Epithelial cell of proximal tubule (primary cell): ENCODE measurements around the gene GRN. TPM values are rescaled to one million over a fixed set of nuclear protein-coding genes. Genes with fewer than 3 reads are reported as not detected.

Source experiments
- DNase-seq: peaks from one replicate; pipeline ENCODE4 v3.0.0-alpha.2; 2011; ENCODE audit warnings: low read depth
- H3K4me3 ChIP-seq: 2 replicates; pipeline ENCODE4 v1.5.1; 2011; ENCODE audit warnings: low read depth, mild to moderate bottlenecking, low read length
- total RNA-seq: library from RNA; depleted of rRNA; stranded (reverse); fragments of >200 nt; gene quantifications from 2 replicates; pipeline ENCODE4 v1.2.3, GENCODE V29; 2015
- TF ChIP-seq, protein P1 (sequence below): conservative IDR thresholded peaks from 2 replicates; pipeline ENCODE4 v1.5.1; 2012; ENCODE audit warnings: low read depth, mild to moderate bottlenecking, low read length

The GRN gene
- 195 and 567 TPM in 2 replicates for total RNA-seq

DNA sequence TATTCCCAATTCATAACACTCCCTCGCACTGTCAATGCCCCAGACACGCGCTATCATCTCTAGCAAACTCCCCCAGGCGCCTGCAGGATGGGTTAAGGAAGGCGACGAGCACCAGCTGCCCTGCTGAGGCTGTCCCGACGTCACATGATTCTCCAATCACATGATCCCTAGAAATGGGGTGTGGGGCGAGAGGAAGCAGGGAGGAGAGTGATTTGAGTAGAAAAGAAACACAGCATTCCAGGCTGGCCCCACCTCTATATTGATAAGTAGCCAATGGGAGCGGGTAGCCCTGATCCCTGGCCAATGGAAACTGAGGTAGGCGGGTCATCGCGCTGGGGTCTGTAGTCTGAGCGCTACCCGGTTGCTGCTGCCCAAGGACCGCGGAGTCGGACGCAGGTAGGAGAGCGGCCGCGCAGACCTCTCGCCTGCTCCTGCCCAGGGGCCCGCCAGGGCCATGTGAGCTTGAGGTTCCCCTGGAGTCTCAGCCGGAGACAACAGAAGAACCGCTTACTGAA, at the start of gene GRN:
TSS of gene GRN (plus strand) at position 364 of the 515 bp plus-strand sequence. CDS start 3,863 bp downstream, outside the sequence.
- DNase-seq, result peak; percentile 96
- TF ChIP-seq, protein P1, sequence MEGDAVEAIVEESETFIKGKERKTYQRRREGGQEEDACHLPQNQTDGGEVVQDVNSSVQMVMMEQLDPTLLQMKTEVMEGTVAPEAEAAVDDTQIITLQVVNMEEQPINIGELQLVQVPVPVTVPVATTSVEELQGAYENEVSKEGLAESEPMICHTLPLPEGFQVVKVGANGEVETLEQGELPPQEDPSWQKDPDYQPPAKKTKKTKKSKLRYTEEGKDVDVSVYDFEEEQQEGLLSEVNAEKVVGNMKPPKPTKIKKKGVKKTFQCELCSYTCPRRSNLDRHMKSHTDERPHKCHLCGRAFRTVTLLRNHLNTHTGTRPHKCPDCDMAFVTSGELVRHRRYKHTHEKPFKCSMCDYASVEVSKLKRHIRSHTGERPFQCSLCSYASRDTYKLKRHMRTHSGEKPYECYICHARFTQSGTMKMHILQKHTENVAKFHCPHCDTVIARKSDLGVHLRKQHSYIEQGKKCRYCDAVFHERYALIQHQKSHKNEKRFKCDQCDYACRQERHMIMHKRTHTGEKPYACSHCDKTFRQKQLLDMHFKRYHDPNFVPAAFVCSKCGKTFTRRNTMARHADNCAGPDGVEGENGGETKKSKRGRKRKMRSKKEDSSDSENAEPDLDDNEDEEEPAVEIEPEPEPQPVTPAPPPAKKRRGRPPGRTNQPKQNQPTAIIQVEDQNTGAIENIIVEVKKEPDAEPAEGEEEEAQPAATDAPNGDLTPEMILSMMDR, result no peak
- peak within 1 kb of the TSS; percentile 100 for H3K4me3 ChIP-seq

DNA sequence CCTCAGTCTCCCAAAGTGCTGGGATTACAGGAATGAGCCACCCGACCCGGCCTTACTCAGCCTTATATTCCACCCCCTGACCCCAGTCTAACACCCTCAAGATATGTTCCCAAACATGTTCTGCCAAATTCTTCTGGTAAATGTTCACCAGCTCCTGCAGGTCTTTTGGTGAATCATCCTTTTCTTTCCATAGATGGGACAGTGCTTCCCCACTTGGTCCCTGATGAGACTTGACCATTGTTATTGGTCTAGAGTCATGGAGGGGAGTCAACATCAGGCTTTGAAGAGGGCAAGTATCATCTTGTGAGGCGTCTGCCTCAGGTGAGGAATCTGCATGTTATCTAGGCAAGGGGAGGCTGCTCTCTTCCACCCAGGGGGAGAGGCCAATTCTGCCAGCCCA, 47.1 kb upstream of the GRN start:
- TF ChIP-seq, protein P1, result no peak
- no peak for DNase-seq
- H3K4me3 ChIP-seq, result no peak overlapping the region

DNA sequence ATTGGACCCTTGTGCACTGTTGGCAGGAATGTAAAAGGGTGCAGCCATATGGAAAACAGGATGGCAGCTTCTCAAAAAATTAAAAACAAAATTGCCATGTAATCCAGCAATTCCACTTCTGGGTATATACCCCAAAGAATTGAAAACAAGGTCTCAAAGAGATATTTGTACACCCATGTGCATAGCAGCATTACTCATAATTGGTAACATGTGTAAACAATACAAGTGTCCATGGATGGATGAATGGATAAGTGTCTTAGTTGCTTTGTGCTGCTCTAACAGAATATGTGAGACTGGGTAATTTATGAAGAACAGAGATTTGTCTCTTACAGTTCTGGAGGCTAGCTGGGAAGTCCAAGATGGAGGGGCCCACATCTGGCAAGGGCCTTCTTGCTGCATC, 40.5 kb upstream of the GRN start:
- TF ChIP-seq, protein P1, result no peak
- no peak for DNase-seq
- H3K4me3 ChIP-seq, result no peak overlapping the region

DNA sequence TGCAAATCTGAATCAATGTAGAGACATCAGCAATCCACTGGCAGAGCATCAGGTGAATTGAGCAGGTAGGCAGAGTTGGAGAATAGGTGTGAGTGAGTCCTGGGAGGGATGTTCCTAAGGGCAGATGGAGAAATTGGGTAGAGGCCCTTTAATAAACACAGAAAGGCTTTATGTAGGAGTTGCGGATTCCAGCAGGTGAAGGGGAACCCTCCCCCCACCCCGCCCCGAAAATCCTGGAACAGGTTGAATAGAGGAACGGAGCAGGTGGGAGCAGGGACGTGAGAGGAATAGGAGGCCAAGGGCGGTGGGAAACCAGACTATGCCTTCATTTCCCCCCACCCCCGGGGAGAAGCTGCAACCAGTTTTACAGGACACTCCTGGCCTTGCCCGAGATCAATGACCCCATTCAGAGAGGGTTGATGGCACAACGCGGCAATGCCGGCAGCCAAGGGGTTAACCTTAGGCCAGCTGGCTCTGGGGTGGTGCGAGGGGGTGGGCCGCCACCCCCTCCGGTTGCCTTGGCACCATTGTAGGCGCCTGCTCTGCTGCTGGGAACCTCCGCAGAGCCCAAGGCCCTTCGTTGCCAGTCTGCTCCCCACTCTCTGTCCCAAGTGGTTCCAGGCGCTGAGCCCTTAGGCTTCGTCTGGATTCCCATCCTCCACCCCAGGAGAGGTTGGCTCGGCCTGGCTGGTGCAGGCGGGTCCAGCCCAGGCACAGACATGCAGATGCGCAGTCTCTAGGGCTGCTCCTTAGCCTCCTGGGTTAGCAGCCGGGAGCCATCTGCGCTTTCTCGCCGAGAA, 37.5 kb upstream of the GRN start:
- peak overlapping the region; percentile 37 for H3K4me3 ChIP-seq
- DNase-seq, result no peak
- TF ChIP-seq, protein P1, result no peak

DNA sequence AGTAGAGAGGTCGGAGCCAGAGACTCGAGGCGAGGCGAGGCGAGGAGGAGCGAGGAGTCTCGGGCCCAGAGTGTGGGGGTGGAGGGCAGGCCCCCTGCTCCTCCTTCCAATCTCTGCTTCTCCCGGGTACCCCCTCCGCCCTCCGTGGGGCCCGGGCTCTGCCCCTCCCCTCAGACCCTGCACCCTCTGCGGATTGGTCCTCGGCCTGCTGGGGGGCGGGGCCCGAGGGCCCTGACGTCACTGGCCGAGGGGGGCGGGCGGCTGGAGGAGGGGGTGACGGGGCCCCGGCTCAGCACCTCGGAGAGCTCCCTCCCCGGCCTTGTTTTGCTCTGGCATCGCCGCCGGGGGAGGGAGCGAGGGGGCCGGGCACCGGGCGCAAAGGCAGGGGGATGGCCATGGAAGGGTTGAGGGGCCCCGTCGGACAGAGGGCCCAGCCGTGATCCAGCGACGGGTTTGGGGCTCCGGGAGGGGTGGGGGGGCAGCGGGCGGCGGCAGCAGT, 36.7 kb upstream of the GRN start, which contains the start of gene RUNDC3A:
TSS of gene RUNDC3A (plus strand) at position 282 of the 499 bp plus-strand sequence. CDS start 232 bp downstream, outside the sequence.
- TF ChIP-seq, protein P1, result no peak
- DNase-seq, result no peak
- peak within 1 kb of the TSS; percentile 57 for H3K4me3 ChIP-seq

DNA sequence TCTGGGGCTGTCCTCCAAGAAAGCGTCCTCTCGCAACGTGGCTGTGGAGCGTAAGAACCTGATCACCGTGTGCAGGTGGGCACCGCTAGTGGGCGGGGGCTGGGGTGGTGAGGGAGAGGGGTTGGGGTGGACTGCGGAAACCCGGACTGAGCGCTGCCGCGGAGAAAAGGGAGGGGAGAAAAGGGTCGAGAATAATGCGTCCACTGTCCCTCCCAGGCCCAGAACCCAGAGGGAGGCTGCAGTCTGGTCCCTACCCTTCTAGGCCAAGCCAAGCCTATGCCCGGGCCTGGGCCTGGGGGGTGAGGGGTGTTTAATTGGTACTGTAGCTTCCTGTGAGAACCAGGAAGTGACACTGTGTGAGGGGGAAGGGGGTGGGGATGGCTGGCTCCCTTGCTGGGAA, 36.2 kb upstream of the GRN start:
- TF ChIP-seq, protein P1, result no peak
- peak overlapping the region; percentile 57 for H3K4me3 ChIP-seq
- no peak for DNase-seq

DNA sequence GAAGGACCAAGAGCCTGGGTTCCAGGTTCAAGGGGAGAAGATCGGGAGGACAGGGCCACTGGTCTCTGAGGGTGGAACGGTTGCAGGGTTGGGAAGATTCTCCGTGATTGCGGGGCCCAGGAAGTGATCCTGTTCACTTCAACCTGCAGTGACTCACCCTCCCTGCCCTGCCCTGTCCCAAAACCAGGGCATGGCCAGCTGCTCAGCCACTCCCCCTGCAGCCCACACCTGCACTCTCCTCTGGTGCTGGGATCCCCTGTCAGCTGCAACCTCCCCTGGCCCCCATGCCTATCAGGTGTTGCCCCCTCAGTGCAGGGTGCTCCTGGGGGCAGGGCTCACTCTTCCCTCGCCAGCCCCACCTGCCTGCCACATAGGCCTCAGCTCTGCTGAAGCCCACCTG, 35.6 kb upstream of the GRN start:
- no peak for DNase-seq
- TF ChIP-seq, protein P1, result no peak
- no peak overlapping the region for H3K4me3 ChIP-seq
